Fibroblast of lung (primary cell): ENCODE measurements around the gene TCF7L1. TPM values are rescaled to one million over a fixed set of nuclear protein-coding genes. Genes with fewer than 3 reads are reported as not detected.

Experiments used
- DNase-seq, 2 donors: peaks; one replicate each; pipeline versions ENCODE4 v3.0.0 to v3.0.0-alpha.2; 2010; ENCODE audit warnings: low read depth in 2 of 2
- H2AFZ ChIP-seq: 2 replicates; pipeline ENCODE4 v1.5.1; 2012; ENCODE audit warnings: low read length, control low read depth, inconsistent platforms
- H3K27ac ChIP-seq: 2 replicates; pipeline ENCODE4 v1.5.1; 2011; ENCODE audit warnings: low read length, control low read depth; ENCODE audit not compliant: insufficient read depth
- H3K27me3 ChIP-seq: 2 replicates; pipeline ENCODE4 v1.5.1; 2011; ENCODE audit warnings: mild to moderate bottlenecking, low read length; ENCODE audit not compliant: control insufficient read depth, insufficient read depth
- H3K36me3 ChIP-seq: 2 replicates; pipeline ENCODE4 v1.5.1; 2011; ENCODE audit warnings: low read length; ENCODE audit not compliant: control insufficient read depth, insufficient read depth
- H3K4me1 ChIP-seq: 2 replicates; pipeline ENCODE4 v1.5.1; 2011; ENCODE audit warnings: low read length; ENCODE audit not compliant: control insufficient read depth, insufficient read depth; ENCODE audit errors: extremely low read depth
- H3K4me2 ChIP-seq: 2 replicates; pipeline ENCODE4 v1.5.1; 2011; ENCODE audit warnings: low read length, control low read depth; ENCODE audit not compliant: insufficient read depth; ENCODE audit errors: extremely low read depth
- H3K4me3 ChIP-seq, 4 experiments: fragments of 200-600 bp in 1 of 4; sonication (generic) in 1 of 4; replicated peaks in 1 of 4; 2 replicates each; pipeline ENCODE4 v1.5.1; 2011 to 2016; ENCODE audit warnings: low read length in 4 of 4, low read depth in 3 of 4, mild to moderate bottlenecking in 3 of 4, control low read depth in 2 of 4, inconsistent platforms in 1 of 4, mixed read lengths in 1 of 4; ENCODE audit not compliant: insufficient read depth in 1 of 4; ENCODE audit errors: control extremely low read depth in 1 of 4
- H3K79me2 ChIP-seq: 2 replicates; pipeline ENCODE4 v1.5.1; 2012; ENCODE audit warnings: mild to moderate bottlenecking, low read length, inconsistent platforms; ENCODE audit not compliant: control insufficient read depth, insufficient read depth
- H3K9ac ChIP-seq: 2 replicates; pipeline ENCODE4 v1.5.1; 2011; ENCODE audit warnings: mild to moderate bottlenecking, low read length, control low read depth; ENCODE audit not compliant: insufficient read depth
- H3K9me3 ChIP-seq: 2 replicates; pipeline ENCODE4 v1.5.1; 2012; ENCODE audit warnings: low read depth, low read length; ENCODE audit not compliant: control insufficient read depth, insufficient read depth
- H4K20me1 ChIP-seq: 2 replicates; pipeline ENCODE4 v1.5.1; 2011; ENCODE audit warnings: low read length; ENCODE audit not compliant: control insufficient read depth, insufficient read depth; ENCODE audit errors: extremely low read depth
- EZH2 ChIP-seq: IDR thresholded peaks from 2 replicates; pipeline ENCODE4 v1.5.1; 2012; ENCODE audit warnings: low read length, control low read depth, mild to moderate bottlenecking; ENCODE audit errors: missing control alignments
- polyA plus RNA-seq, 2 donors: library from polyadenylated mRNA; depleted of rRNA in 1 of 2; stranded (reverse) in 1 of 2; unstranded in 1 of 2; fragments of >200 nt; gene quantifications; 2 replicates each; pipeline ENCODE4 v1.2.1, GENCODE V29; 2011 to 2012; ENCODE audit warnings: missing spikeins in 1 of 2
- total RNA-seq: library from RNA; depleted of rRNA; stranded (reverse); fragments of >200 nt; gene quantifications from 2 replicates; pipeline ENCODE4 v1.2.1, GENCODE V29; 2014
- TF ChIP-seq, protein P1 (sequence below), 2 donors: IDR thresholded peaks in 1 of 2; conservative IDR thresholded peaks in 1 of 2; 1 replicate in 1 of 2; 2 replicates in 1 of 2; pipeline ENCODE4 v1.5.1; 2011 to 2012; ENCODE audit warnings: low read length in 2 of 2, control low read depth in 1 of 2, inconsistent platforms in 1 of 2, low read depth in 1 of 2, mild to moderate bottlenecking in 1 of 2

Gene TCF7L1
- total and polyA plus RNA-seq, 2 donors (not counting 1 experiment from before 2014, with no cell fraction given), result 0.83 to 1.5 TPM

DNA sequence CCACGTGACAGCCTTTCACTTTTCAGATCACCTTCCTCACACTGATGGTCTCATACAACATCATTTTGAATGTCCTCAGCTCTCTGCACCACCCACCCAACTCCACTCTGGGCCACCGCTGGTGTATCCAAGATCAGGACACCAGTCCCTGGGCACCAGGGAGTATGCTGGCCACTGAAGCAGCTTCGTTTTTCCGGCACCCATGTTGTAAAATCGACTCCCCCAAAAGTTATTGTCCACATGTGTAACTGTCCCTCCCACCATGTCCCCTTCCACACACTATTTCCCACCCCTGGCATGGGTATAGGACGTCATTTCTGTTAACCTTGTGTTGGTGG is 98.2 kb downstream of the TCF7L1 start:
- Histone ChIP-seq H3K9me3 (no peaks in the 10 kb centered on the region), H3K27ac (no peak overlapping the region), H3K9ac (no peak overlapping the region), H3K36me3 (no peaks in the 10 kb centered on the region), H3K4me3 (no peak overlapping the region), H3K4me2 (no peak overlapping the region), H3K27me3 (no peaks in the 10 kb centered on the region), H2AFZ (no peak overlapping the region), H4K20me1 (no peaks in the 10 kb centered on the region), H3K4me1 (no peaks in the 10 kb centered on the region), H3K79me2 (no peaks in the 10 kb centered on the region)
- no peak for DNase-seq
- TF ChIP-seq, protein P1, sequence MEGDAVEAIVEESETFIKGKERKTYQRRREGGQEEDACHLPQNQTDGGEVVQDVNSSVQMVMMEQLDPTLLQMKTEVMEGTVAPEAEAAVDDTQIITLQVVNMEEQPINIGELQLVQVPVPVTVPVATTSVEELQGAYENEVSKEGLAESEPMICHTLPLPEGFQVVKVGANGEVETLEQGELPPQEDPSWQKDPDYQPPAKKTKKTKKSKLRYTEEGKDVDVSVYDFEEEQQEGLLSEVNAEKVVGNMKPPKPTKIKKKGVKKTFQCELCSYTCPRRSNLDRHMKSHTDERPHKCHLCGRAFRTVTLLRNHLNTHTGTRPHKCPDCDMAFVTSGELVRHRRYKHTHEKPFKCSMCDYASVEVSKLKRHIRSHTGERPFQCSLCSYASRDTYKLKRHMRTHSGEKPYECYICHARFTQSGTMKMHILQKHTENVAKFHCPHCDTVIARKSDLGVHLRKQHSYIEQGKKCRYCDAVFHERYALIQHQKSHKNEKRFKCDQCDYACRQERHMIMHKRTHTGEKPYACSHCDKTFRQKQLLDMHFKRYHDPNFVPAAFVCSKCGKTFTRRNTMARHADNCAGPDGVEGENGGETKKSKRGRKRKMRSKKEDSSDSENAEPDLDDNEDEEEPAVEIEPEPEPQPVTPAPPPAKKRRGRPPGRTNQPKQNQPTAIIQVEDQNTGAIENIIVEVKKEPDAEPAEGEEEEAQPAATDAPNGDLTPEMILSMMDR (conservative IDR thresholded peaks at IDR 0.05 in 1 of 2, IDR thresholded peaks at IDR 0.05 in 1 of 2; ENCODE audit: low read depth in 1 of 2, low read length in 2 of 2), result no peak
- no peak for TF ChIP-seq EZH2

DNA sequence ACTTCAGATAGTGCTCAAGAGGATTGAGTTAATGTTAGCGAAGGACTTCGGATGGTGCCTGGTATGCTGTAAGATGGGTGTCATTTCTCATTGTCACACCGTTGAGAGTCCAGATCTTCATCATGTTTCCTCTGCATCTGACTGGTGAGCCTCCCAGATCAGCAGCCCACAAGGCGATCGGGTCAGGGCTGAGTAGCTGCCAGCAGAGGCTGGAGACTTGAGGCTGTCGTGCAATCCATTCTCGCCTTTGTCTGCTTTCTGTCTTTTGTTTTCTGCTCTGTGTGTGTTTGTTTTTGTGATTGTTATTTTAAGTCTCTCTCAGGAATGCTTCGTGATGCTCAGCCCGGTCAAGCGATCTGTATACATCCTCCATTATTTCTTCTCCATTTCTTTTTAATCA is 98.8 kb downstream of the TCF7L1 start:
- Histone ChIP-seq H3K27me3 (no peaks in the 10 kb centered on the region), H3K4me1 (no peaks in the 10 kb centered on the region), H3K4me3 (no peak overlapping the region), H4K20me1 (no peaks in the 10 kb centered on the region), H2AFZ (no peak overlapping the region), H3K27ac (no peak overlapping the region), H3K9ac (no peak overlapping the region), H3K9me3 (no peaks in the 10 kb centered on the region), H3K36me3 (no peaks in the 10 kb centered on the region), H3K4me2 (no peak overlapping the region), H3K79me2 (no peaks in the 10 kb centered on the region)
- no peak for DNase-seq
- TF ChIP-seq EZH2, result no peak
- TF ChIP-seq, protein P1 (conservative IDR thresholded peaks at IDR 0.05 in 1 of 2, IDR thresholded peaks at IDR 0.05 in 1 of 2; ENCODE audit: low read depth in 1 of 2, low read length in 2 of 2), result no peak

DNA sequence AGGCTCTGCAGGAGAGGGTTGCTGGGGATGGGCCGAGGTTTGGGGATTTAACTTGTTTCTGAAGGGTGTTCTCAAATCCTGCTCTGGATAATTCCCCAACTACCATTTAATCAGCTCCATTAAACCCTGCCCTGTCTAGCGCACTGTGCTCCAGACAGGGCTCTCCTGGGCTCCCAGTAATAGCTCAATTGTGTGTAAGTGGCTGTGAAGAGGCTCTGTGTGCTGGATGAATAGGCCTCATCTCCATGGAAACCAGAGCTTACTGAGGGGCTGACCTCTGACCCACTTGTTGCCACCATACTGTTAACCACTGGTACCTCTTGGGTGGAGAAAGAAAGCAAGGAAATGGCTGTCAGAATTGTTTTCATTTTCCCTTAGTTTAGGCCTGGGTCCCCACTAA is 101.7 kb downstream of the TCF7L1 start:
- H4K20me1 ChIP-seq, result no peaks in the 10 kb centered on the region
- H3K4me3 ChIP-seq, result no peak overlapping the region
- no peaks in the 10 kb centered on the region for H3K27me3 ChIP-seq

More for the DNA sequence above, 101.7 kb downstream of the TCF7L1 start:
- Histone ChIP-seq H3K79me2 (no peaks in the 10 kb centered on the region), H2AFZ (no peak overlapping the region), H3K4me1 (no peaks in the 10 kb centered on the region), H3K27ac (no peak overlapping the region), H3K4me2 (no peak overlapping the region), H3K36me3 (no peaks in the 10 kb centered on the region), H3K9me3 (no peaks in the 10 kb centered on the region), H3K9ac (no peak overlapping the region)
- TF ChIP-seq, protein P1 (conservative IDR thresholded peaks at IDR 0.05 in 1 of 2, IDR thresholded peaks at IDR 0.05 in 1 of 2; ENCODE audit: low read depth in 1 of 2, low read length in 2 of 2), result no peak
- TF ChIP-seq EZH2, result no peak
- no peak for DNase-seq
